HuH-7 (cell line): ENCODE results near the gene RNF114.
"Not testable (repeated sequence)": the region's sequence is repeated elsewhere in the genome, so short reads cannot be mapped to it uniquely, and the experiment has no call there.

Source experiments
- DNase-seq: peaks from one replicate; pipeline ENCODE4 v3.0.0; 2011; ENCODE audit warnings: low spot score

Gene RNF114

DNA sequence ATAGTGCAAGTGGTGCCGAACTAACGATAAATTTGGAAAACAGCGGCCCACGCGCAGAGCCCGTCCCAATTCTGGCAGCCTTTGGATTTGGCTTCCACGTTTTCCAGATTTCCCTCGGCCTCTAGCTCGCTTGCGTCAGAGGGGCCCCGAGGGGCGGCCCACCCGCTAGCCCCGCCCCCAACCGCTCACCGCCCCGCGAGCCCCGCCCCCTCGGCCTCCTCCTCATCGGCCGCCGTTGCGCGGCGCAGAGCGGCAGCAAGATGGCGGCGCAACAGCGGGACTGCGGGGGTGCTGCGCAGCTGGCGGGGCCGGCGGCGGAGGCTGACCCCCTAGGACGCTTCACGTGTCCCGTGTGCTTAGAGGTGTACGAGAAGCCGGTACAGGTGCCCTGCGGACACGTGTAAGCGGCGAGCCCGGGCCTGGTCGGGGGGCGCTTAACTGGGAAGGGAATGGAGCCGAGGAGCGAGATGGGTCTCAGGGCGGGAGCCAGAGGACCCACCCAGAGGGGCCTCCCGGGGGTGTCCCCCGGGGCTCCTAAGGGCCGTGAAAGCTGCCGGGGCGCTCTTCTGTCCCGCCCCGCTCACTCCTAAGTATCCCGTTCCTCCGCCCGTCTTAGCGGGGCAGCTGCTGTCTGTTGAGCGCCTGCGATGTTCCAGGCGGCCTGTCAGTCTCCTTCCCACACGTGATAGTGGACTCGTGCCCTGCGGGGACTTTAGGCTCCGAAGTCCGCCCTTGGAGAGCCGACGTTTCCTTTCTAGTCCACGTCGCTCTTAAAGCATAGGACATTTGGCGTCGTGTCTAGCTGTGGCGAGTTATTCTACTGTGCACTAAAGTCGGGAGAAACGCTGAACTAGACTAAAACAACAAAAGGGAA is at the start of gene RNF114:
Gene RNF114 (plus strand): TSS at position 245 of the 874 bp plus-strand sequence. CDS start 16 bp downstream, at position 261.
- DNase-seq = peak; percentile 90

DNA sequence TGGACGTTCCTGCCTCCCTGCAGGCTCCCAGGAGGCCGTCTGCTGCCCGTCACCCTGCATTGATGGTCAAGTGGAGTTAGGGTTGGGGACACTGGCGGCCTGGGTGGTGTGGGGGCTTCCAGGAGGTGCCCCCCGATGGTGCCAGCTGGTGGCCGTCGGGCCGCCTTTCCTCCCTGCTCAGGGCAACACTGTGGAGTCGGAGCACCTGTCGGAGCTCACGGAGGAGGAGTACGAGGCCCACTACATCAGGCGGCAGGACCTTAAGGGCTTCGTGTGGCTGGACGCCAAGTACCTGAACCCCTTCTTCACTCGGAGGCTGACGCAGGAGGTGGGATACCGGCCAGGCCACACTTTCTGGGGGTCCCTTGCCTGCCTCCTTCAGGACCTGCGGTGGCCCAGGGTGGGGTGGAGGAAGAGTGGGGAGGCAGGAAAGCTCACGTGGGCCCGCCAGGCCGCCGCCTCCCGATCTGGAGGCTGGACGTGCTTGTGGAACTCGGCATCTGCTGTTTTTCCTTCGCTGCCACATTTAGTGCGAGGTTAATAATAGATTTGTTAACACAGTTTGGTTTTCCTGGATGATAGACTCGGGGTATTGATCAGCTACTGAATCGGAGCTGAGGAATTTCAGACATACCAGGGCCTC is 49.5 kb upstream of the RNF114 start:
- DNase-seq = no peak

DNA sequence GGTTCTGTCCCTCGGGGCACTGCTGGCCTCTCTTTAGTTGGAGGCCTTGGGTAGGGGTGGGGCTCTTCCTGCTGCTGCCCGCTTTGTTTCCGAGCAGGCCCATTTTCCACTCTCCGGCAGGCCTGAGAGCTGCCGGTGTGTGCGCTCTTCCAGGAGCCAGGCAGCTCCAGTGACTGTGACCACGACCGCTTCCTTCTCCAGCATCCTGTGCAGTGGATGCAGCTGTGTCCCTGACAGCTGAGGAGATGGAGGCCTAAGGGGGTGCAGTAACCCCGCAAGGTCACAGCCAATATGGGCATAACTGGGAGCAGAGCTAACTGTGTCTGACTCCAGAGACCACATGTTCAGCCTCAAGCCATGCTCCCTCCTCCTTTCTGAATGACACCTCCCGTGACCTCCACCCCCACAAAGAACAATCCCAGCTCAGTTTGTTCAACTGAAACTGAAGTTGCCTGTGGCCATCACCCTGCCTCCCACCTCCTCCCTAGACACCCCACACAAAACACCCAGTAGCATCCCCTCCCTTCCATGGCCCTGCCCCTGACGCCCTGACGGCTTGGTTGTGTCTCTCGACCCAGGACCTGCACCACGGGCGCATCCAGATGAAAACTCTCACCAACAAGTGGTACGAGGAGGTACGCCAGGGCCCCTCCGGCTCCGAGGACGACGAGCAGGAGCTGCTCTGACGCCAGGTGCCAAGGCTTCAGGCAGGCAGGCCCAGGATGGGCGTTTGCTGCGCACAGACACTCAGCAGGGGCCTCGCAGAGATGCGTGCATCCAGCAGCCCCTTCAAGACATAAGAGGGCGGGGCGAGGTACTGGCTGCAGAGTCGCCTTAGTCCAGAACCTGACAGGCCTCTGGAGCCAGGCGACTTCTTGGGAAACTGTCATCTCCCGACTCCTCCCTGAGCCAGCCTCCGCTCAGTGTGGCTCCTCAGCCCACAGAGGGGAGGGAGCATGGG is 48.7 kb upstream of the RNF114 start:
- DNase-seq = no peak

DNA sequence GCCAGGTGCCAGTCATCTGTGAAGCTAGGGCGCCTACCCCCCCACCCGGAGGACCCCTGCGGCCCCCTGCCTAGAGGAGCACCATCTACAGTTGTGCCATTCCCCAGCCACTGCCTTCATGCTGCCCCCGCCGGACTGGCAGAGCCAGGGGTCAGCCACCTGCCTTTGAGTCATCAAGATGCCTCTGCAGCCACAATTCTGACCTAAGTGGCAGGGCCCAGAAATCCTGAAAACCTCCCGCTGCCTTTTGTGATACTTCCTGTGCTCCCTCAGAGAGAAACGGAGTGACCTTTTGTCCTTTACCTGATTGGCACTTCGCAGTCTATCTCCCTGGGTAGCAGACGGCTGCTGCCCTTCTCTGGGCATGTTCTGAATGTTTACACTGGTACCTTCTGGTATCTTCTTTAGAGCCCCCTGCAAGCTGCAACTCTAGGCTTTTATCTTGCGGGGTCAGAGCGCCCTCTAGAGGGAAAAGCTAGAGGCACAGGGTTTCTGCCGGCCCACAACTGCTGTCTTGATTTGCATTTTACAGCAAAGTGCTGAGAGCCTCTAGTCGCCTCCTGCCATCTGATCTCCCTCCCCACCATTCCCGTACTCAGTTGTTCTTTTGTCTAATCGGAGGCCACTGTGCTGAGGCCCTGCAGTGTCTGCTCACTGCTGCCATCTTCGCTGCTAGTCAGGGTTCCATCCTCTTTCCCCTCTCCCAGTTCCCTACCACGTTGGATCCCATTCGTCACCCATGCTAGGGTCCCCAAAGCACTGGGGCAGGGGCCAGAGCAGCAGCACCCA is 47.8 kb upstream of the RNF114 start:
- peak; percentile 87 for DNase-seq

- DNase-seq = no peak
Measured at GRCh38 chr20:49889001-49889934, 46.9 kb upstream of the RNF114 start.

- no peak for DNase-seq
Measured at GRCh38 chr20:49889935-49890333, 46.3 kb upstream of the RNF114 start.

GRCh38 chr20:49890471-49891361 is 45.5 kb upstream of the RNF114 start:
- no peak for DNase-seq

DNA sequence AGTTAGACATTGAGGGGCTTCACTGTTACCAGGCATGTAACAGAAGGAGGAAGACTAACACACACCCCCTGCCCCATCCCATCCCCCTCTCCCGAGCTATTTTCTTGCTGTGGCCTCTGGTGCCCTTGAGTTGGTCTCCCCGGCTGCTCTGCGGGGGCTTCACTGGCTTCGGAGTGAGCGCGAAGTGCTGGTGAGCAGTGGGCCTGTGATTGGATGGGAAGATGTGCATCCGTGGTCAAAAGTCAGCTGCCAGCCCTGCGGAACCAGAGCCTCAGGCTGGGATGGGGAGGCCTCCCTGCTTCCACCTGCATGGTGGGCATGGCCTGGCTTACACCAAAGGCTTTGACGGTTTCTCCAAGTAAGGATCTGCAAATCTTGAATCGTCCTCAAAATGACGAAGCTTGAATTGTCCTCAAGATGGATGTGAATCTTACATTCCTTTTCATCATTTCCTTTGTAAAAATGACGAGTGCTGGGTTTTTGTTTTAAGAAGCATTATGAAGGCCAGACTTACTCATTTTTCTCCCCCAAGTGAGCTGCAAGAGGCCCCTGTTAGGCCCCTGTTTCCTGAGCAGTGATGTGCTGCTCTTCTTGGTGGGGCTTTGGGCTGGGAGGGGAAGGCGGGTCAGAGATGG is 44.6 kb upstream of the RNF114 start:
- DNase-seq = no peak

GRCh38 chr20:49892260-49892659 is 43.9 kb upstream of the RNF114 start:
- no peak for DNase-seq

GRCh38 chr20:49892817-49893216 is 43.4 kb upstream of the RNF114 start:
- no peak for DNase-seq

DNA sequence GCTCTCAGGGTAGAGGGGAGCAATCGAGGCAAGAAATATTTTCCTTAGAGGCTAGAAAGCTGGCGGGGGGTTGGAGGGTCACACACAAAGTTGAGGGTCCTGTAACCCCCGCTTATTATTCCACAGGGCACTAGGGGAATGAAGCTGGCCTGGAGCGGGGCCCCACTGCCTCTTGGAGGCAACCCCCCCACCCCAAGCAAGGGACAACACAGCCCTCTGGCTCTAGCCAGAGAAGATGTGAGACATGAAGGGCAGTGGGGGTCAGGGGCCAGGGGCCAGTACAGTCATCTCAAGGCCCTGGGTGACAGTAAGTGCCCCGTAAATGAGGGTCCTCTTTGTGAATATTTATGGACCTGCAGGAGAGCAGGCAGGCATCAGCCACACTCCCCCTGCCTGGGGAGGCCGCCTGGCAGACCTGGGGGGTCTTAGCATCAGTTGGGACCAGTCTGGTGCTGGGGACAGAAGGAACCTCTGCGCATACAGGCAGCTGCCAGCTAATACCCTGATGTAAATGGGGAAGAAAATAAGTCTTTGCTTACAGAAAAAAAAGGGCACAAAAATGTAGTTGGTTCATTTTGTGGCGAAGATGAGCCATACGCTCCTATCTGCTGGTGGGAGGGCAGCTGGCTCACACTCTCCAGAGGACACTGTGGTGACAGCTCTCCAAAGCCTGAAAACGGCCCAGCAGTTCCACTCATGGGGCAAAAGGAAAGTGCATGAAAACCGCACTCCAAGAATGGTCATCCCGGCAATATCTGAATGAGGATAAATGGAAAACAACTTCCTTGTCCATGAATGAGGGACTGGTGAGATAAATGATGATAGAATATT is 42.7 kb upstream of the RNF114 start:
- no peak for DNase-seq

GRCh38 chr20:49894073-49894470 is 42.1 kb upstream of the RNF114 start:
- DNase-seq = no peak

DNA sequence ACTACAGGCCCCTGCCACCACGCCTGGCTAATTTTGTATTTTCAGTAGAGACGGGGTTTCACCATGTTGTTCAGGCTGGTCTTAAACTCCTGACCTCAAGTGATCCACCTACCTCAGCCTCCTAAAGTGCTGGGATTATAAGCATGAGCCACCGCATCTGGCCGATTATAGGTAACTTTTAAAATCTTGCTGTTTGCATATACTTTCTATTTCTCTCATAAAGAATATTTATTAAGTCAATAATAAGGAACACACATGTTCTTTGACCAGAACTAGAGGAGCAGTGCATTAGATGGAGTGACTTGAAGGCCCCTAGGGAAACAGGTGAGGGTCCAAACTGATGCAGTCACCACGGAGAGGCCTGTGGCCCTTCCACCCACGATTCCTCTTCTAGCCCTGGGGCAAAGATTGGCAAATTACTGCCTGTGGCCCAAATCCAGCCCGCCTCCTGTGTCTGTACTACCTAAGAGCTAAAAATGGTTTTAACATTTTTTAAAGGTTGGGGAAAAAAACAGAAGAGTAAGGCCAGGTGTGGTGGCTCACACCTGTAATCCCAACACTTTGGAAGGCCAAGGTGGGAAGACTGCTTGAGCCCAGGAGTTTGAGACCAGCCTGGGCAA is 40.6 kb upstream of the RNF114 start:
- DNase-seq = not testable (repeated sequence)

DNA sequence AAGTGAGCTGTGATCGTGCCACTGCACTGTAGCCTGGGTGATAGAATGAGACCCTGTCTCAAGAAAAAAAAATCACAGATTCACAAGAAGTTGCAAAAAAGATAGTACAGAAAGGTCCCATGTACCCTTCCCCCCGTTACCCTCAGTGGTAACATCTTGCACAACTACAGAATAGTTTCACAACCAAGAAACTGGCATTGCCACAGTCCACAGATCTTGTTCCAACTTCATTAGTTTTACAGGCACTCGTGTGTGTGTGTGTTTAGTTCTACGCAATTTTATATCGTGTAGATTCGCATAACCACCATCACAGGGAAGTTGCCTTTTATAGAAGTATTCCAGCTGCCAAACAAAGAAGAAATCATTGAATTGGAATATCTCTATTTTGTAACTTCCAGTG is 40.0 kb upstream of the RNF114 start:
- DNase-seq = no peak

GRCh38 chr20:49899541-49900383 is 36.4 kb upstream of the RNF114 start:
- no peak for DNase-seq

- DNase-seq = no peak
Measured at GRCh38 chr20:49901588-49901987, 34.6 kb upstream of the RNF114 start.
